Esophagus squamous epithelium (tissue), 4 donors: ENCODE data around the gene FBXO30.

ENCODE experiments used
- POLR2A ChIP-seq, 4 donors: fragments of 450-650 bp; IDR thresholded peaks; one replicate each; pipeline ENCODE4 v1.6.1; 2017; ENCODE audit warnings: antibody characterized with exemption in 4 of 4, mild to moderate bottlenecking in 4 of 4, moderate library complexity in 3 of 4
- TF ChIP-seq, protein P1 (sequence below), 6 experiments: fragments of 450-650 bp in 4 of 6; fragments of 200-600 bp in 2 of 6; sonication (generic) in 2 of 6; IDR thresholded peaks; one replicate each; pipeline ENCODE4 v1.5.1; 2016 to 2019; ENCODE audit warnings: antibody characterized with exemption in 6 of 6, mild to moderate bottlenecking in 4 of 6, moderate library complexity in 4 of 6

DNA sequence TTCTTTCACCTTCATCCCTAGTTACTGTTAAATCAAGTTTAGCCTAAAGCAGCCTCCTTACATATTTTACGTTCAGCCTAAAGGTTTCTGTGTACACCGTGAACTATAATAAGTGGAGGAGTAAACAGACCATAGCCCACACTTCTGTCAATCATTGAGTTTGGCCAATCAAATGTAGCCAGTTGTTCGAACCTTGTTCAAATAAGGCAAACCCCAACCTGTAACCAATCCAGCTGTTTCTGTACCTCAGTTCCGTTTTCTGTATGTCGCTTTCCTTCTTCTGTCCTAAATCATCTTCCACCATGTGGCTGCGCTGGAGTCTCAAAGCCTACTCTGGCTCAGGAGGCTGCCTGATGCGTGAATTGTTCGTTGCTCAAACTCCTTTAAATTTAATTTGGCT is 1.8 kb upstream of the FBXO30 start:
- TF ChIP-seq, protein P1, sequence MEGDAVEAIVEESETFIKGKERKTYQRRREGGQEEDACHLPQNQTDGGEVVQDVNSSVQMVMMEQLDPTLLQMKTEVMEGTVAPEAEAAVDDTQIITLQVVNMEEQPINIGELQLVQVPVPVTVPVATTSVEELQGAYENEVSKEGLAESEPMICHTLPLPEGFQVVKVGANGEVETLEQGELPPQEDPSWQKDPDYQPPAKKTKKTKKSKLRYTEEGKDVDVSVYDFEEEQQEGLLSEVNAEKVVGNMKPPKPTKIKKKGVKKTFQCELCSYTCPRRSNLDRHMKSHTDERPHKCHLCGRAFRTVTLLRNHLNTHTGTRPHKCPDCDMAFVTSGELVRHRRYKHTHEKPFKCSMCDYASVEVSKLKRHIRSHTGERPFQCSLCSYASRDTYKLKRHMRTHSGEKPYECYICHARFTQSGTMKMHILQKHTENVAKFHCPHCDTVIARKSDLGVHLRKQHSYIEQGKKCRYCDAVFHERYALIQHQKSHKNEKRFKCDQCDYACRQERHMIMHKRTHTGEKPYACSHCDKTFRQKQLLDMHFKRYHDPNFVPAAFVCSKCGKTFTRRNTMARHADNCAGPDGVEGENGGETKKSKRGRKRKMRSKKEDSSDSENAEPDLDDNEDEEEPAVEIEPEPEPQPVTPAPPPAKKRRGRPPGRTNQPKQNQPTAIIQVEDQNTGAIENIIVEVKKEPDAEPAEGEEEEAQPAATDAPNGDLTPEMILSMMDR (IDR thresholded peaks at IDR 0.05), result no peak
- TF ChIP-seq POLR2A (IDR thresholded peaks at IDR 0.05), result no peak
